GM18867 (cell line): Measurements from ENCODE around the gene LRRC47.
A peak's percentile ranks its signal among the peaks of the same experiment; 100 is the strongest.
"Not testable (repeated sequence)": the region's sequence is repeated elsewhere in the genome, so short reads cannot be mapped to it uniquely, and the experiment has no call there.

ENCODE experiments used
- ATAC-seq: cut with Tn5 transposase; IDR thresholded peaks from one replicate; pipeline ENCODE4 v1.9.1; 2021; ENCODE audit warnings: mild to moderate bottlenecking, moderate library complexity; ENCODE audit not compliant: unreplicated experiment

The LRRC47 gene

DNA sequence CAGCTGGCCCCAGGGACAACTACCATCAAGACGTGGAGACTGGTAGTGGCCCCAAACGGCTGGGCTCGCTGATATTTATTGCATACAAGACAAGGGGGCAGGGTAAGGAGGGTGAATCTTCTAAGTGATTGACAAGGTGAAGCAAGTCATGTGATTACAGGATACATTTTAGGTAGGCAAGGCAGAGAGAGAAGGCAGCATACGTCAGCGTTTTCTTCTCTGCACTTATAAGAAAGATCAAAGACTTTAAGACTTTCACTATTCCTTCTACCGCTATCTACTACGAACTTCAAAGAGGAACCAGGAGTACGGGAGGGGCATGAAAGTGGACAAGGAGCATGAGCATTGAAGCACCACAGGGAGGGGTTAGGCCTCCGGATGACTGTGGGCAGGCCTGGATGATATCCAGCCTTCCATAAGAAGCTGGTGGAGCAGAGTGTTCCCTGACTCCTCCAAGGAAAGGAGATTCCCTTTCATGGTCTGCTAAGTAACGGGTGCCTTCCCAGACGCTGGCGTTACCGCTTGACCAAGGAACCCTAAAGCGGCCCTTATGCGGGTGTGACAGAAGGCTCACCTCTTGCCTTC lies 47.9 kb downstream of the LRRC47 start:
- not testable (repeated sequence) for ATAC-seq

DNA sequence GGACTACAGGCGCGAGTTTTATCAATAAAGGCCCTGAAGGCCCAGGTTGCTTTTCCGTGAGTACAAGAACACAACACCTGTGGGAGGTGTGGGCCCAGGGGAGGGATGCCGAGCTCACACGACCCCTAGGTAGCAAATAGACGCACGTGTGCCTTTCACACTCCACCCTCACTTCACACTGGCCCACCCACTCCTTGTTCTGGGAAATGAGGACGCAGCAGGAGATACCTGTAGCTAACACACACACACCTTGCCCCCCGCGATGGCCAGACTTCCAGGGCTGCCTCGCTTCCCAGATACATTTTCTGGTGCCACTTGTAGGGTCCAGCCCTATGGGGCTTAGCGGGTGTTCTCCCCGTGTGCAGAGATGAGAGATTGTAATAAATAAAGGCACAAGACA lies 48.4 kb downstream of the LRRC47 start:
- ATAC-seq, result no peak

DNA sequence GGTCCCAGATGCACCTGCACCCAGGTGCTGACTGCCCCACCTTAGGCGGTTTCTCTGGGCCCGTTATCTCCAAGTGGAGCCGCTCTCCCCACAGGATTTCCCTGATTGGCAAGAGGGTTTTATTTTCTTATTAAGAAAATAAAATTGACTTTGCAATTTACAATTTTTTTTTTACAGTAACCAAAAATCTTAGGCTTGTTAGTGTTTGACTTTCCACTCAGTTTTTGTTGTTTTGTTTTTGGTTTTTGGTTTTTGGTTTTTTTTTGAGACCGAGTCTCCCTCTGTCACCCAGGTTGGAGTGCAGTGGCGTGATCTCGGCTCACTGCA lies 48.8 kb downstream of the LRRC47 start:
- no peak for ATAC-seq

DNA sequence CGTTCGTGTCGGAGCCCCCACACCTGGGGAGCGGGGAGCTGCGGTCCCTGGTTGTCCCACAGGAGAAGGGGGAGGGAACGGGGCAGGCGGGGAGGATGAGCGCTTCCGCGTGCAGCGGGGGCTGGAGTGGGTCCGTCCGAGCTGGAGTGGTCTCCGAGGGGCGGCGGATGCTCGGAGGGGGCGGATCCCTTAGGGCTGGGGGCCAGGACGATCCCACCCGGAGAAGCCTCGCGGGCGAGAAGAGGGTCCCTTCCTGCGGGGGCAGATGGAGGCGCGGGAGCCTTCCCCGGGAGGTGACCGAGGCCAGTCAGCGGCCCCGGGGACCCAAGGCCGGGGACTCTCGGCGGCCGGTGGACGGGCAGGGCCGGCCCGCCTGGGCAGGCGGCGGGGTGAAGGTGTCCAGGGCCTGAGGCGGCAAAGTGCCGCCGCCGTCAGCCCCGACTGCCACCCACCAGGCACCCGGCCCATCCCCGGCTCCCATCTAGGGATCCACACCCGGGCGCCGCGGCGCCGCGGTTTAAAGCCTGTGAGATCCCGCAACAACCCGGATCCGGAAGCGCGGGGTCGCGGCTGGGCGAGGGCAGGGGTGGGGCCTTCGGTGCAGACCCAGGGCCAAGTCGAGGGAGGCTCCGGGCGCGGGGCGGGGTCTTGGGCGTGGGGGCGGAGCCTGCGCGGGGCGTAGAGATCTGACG lies 49.3 kb downstream of the LRRC47 start:
- peak; percentile 59 for ATAC-seq

DNA sequence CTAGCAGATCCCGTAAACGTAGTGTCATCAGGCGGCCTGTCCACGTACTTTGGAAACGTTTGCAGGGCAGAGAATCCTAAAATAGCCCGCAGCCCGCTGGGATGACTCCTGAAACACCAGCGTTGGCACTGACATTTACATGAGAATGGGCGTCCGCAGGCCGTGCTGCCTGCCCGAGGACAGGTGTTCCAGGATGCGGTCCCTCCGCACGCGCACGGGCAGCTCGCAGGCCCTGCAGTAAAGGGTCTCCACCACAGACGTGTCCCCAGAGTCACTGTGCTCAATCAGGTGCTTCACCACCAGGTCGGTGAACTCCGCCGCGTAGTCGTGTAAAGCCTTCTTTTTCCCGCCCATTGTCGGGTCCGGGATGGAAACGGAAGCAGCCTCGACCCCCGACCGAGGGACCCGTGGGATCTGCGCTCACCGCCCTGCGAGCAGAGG lies 49.9 kb downstream of the LRRC47 start:
- ATAC-seq, result no peak

DNA sequence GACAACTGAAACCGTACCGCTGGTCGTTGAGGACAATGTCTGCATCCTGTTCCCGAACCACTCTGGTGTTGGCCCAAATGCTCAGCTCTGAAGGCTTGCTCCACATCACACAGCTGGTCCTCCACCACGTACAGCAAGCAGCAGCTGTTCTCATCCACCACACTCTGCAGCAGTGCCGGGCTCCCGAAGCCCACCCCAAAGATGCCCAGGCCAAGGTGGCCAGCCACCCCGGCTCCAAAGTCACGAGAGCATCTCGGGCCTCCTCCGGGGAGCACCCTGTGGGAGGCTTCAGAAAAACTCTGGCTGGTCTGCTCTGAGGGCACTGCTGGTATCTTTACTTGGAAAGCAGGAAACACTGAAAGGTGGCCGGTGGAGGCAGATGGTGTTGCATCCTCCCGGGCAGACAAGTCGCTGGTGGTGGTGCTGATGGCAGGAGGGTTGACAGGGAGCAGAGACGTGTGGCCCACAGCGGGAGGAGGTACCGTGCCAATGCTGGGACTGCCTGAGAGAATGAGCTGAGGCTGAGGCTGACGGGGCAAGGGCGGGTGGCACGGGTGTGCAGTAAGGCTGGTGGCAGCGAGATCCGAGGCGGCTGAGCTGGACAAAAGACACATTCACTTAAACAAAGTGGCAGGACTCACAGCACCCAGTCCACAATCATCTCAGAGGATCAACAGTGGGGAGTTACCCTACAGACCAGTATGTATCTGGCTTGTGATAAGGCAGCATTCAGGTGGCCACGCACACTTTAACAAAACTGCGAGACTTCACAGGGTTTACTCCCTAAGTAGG lies 50.5 kb downstream of the LRRC47 start:
- no peak for ATAC-seq

DNA sequence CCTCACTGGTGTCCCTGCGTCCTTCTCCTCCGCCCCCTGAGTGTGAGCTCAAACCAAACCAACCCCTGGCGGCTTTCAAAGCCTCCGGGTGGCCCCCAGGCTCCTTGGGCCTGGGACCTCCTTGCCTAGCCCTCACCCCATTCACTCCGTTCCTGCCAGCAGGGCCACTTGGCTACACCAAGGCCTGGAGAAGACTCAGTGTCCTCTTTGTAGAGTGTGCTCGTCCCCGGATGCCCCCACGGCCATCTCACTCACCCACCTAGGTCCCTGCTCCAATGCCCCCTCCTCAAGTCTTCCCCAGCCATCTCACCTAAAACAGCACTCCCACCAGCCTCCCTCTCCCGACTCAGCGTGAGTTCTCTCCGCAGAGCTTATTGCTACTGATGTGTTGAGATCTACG lies 51.2 kb downstream of the LRRC47 start:
- no peak for ATAC-seq

DNA sequence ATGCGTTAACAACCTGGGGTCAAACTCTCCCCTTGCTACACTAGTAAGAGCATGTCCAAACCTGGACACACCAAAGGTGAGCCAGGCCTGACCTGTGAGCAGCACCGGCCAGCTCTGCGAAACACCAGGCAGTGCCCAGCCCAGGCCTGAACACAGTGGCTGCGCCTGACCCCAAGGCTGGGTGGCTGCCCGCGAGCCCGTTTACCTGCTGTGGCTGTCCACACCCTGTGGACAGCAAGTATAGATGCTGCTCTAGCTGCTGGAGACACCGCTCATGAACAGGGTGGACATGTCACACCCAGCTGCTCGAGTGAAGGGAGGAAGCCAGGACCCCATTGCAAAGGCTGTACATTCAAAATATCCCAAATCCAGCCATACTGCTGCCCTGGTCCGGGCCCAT lies 51.7 kb downstream of the LRRC47 start:
- ATAC-seq, result no peak

DNA sequence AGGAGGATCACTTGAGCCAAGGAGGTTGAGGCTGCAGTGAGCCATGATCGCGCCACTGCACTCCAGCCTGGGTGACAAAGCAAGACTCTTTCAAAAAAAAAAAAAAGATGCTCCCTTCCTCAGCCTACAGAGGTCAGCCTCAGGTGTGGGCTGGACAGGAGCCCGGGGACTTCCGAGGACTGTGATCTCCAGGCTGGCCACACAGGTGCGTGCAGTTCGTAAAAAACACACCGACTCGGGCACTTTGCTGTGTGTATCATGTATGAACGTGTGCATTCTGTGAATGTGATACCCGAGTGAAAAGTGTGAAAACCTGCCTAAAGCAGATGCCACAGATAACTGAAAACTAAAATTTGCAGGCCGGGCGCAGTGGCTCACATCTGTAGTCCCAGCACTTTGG lies 52.5 kb downstream of the LRRC47 start:
- no peak for ATAC-seq

DNA sequence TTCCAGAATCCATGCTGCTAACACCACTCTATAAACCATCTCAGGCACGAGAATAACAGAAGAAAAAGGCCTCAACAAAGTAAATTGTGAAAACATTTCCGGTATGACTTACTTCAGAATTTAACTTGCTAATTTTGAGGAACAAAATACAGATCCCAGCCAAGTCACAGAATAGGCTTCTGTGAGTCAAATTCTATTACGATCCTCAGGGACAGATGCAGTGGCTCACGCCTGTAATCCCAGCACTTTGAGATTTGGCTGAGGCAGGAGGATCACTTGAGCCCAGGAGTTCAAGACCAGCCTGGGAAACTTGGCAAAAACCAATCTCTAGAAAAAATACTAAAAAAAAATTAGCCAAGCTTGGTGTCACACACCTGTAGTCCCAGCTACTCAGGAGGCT lies 52.9 kb downstream of the LRRC47 start:
- no peak for ATAC-seq

DNA sequence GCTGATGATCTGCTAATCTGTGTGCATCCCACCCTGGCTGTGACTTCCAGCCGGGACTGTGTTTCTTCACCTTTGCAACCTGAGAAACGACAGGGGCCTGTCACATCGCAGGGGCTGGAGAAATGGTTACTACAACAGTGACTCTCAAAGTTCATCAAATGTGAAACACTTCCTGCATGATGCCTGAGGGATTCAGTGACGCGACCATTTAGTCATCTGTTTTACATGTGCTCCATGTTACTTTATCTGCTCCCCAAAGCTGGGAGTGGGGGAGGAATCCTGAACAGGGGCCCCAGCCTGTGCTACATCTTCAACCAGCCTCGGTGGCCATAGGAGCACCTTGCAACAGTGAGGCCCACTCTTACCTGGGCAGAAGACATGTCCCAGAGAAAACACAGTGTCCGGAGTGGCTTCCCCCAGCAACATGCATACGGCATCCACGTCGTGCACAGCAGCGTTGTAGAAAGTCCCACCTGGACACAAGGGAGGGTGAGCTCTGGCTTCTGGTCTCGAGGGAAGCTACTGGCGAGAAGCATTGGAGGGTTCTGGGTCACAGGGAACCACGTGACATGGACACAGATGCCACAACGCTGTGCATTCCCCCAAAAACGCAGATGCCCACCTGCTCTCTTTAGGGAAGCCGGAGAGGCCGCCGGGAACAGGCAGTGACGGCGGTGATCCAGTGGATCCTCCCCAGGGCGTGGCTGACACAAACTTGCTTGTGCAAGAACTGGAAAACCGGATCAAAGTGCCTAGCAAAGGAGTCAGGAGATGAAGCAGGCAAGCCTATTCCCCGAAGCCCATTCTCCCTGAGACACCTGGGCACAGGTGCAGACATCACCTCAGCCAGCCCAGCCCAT lies 53.6 kb downstream of the LRRC47 start:
- ATAC-seq, result no peak

DNA sequence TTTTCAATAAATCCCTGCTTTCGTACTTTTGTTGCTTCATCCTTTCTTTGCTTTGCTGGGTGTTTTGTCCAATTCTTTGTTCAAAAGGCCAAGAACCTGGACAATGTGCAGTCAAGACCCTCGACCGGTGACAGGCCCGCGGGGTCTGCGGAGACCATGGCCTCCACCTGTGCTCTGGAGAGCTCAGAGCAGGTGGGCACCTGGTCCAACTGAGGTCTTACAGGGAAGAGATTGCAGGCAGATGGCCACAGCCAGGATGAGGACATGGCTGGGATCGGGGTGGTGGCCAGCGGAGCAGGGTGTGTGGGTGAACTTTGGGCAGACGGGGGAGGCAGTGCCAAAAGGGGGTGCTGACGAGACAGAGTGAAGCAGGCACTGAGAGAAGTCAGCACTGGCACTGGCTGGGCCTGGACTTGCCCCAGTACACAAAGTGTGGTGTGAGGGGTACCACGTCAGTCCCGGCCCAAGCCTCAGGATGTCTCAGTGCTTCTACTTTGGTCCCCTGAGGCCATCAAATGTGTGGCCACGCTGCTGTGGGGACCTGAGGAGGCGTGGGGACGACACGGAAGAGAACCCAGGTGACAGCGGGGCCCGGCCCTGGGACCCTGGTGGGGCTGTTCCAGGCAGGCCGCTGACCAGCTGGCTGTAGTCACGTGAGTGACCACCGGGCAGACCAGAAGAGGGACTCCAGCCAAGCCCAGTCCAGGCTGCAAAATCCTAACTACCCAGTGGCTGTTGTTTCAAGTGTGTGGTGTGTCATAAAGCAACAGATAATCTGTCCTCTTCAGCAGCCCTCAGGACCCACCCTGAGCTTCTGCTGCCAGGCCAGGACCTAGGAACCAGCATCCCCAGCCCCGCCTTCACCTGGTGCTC lies 54.5 kb downstream of the LRRC47 start:
- ATAC-seq, result no peak

DNA sequence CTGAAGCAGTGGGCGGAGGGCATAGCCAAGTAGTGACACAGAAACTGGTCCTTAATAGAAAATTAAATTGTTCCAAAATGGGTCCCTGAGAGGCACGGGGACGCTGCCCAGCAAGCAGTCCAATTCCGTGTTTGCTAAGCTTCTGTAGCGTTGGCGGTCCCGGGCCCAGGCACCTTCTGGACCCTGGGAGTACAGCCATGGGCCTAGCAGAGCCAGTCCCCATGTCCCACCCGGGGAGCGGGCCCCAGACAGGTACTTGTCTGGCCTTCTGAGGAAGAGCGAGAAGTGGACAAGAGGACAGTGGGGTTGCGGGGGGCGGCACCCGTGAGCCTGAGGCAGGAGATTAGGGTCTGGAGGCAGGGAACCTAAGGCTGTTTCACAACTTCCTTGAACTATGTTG lies 55.5 kb downstream of the LRRC47 start:
- no peak for ATAC-seq

DNA sequence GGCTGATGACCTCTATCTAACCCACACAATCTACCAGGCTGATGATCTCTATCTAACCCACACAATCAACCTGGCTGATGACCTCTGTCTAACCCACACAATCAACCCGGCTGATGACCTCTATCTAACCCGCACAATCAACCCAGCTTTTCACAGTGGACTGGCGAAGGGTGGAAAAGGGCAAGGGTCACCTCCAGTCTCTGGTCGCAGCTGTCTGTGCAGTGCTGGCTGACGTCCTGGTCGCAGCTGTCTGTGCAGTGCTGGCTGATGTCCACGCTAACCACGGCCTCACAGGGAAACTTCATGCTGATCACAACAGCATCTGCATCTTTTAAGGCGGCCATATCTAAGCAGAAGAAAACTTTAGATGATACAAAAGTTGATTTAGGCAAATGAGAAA lies 56.3 kb downstream of the LRRC47 start:
- ATAC-seq, result no peak

DNA sequence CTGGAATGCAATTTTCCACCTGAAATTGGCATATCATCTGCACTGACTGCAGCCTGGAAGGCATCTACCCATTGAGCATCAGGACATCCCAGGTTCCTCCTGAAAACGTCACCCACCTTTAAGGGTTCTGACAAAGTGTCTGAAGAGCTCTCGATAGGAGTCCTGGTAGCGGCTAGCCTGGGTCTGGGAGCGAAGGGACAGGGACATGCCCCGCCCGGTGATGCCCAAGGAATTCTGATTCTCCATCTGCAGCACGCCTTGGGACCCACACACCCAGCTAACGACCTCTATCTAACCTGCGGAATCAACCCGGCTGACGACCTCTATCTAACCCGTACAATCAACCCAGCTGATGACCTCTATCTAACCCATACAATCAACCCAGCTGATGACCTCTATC lies 57.4 kb downstream of the LRRC47 start:
- no peak for ATAC-seq

DNA sequence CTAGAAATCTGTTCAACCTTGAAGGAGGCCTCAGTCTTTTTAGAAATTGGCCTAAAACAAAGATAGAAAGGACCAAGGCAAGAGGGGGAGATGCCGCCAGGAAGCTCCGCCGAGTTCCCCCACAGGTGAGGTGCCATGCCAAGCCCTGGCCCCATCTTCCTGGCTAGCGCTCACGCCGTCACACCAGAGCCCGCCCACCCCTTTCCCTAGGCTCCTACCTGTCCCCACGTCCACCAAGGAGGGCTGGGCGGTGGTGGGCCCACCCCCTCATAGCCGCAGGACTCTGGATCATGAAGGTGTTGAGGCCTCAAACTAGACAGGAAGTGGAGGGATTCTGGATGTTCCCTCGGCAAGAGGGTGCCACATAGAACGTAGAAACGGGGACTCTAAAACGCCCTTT lies 59.6 kb downstream of the LRRC47 start:
- ATAC-seq, result no peak

DNA sequence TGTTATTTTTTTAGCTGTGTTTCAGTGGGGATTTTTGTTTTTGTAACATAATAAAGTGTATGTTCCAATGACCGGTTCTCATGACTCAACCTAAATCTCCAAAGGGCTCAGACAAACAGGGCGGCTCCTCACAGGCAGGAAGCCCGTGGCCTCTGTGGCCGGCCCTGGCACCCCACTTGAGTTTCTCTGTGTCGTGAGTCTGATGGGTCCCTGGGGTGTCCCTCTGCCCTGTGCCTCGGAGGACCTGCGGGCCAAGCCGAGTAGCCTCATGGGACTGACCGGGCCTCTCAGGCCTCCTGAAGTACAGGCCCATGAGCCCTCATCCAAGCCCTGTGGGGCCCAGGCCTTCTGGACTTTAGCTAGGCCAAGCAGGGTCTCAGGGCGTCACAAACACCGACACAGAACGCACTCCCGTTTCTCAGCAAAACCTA lies 60.2 kb downstream of the LRRC47 start:
- no peak for ATAC-seq

DNA sequence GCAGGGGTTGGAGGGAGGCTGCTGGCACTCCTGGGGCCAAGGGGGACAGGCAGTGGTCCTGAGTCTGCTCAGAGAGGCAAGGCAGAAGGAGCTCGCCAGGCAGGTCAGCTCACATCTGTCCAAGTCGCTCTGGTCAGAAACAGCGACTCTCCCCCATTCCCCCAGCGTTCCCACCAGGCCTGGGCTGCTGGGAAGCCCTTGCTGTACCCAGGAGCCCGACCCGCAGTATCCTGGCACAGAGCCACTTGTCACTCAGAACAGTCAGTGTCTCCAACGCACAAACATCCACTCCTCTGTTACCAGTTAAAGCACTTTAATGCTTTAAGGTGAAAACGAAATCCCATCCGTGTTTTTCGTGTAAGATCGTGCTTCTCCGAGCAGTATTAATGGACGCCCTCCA lies 60.6 kb downstream of the LRRC47 start:
- no peak for ATAC-seq

DNA sequence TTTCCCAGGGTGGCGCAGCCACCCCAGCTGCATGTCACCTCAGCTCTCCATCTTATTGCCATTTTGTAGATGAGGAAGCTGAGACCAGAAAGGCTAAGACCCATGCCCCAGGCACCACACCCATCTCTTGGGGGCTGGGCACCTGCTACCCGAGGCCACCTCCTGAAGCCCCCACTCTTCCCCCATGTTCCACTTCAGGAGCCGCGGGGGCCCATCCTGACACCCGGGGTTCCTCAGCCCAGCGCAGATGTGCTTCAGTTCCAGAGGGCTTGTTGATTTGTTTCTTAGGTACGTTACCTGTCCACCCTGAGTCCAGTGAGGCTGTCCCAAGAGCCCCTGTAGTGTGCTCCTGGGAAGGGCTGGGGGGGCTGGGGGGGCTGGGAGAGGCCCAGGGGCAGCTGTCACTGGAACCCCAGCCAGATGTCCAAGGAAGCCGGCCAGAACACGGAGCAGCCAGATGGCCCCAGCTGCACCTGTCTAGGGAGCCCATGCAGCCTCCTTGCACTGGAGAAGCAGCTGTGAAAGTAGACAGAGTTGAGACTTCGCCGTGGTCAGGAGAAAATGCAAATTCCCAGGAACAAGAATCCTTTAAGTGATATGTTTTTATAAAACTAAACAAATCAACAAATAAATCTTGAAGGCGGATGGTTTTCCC lies 61.1 kb downstream of the LRRC47 start:
- ATAC-seq, result no peak

DNA sequence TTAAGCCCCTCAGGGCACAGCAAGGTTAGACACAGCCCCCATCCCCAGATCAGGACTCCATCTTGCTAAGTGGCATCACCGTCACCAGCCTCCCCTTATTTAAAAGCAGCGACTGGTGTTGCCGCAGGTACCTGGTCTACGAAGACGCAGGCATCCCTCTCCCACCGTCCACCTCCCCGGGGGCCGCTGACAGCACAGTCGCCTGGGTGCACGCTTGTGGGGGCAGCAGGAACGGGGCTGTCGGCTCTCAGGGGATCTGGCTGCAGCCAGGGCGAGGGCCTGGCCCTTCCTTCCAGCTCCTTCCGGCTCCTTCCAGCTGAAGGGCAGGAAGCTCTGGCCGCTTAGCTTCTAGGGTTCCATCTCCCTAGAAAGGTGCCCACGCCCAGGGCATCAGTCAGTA lies 61.7 kb downstream of the LRRC47 start:
- no peak for ATAC-seq
